Activated CD4-positive, alpha-beta T cell treated with anti-CD3 and anti-CD28 coated beads for 36 hours (primary cell): Measurements from ENCODE around the gene TTC28. TPM values are rescaled to one million over a fixed set of nuclear protein-coding genes. Genes with fewer than 3 reads are reported as not detected.

Experiments used
- ATAC-seq: fragments of 200-7000 bp; cut with Tn5 transposase; one replicate; pipeline ENCODE4 v1.10.0; 2021; ENCODE audit warnings: mild to moderate bottlenecking, moderate library complexity
- CTCF ChIA-PET: fragments of 350-600 bp; sonication (Branson Sonifier 250); formaldehyde crosslinking; loops from one replicate; lab custom pipeline; 2021; ENCODE audit warnings: antibody characterized with exemption; lab: Charles Lee
- POLR2A ChIA-PET: fragments of 350-600 bp; sonication (Branson Sonifier 250); formaldehyde crosslinking; loops from one replicate; lab custom pipeline; 2021; ENCODE audit warnings: antibody characterized with exemption, inconsistent platforms; lab: Charles Lee
- DNase-seq: peaks from one replicate; pipeline ENCODE4 v3.0.0-alpha.2; 2020
- H3K27ac Mint-ChIP-seq: one replicate; pipeline ENCODE4 v1.8.0; 2021; ENCODE audit warnings: mixed read lengths
- H3K27me3 Mint-ChIP-seq: one replicate; pipeline ENCODE4 v1.8.0; 2021; ENCODE audit warnings: mixed read lengths
- H3K36me3 Mint-ChIP-seq: one replicate; pipeline ENCODE4 v1.8.0; 2021; ENCODE audit warnings: low read depth, mixed read lengths
- H3K4me1 Mint-ChIP-seq: one replicate; pipeline ENCODE4 v1.8.0; 2021; ENCODE audit warnings: mixed read lengths
- H3K4me3 Mint-ChIP-seq: one replicate; pipeline ENCODE4 v1.8.0; 2021; ENCODE audit warnings: mild to moderate bottlenecking, moderate library complexity, mixed read lengths
- H3K9me3 Mint-ChIP-seq: one replicate; pipeline ENCODE4 v1.8.0; 2021; ENCODE audit warnings: low read depth, mixed read lengths
- intact Hi-C, 2 experiments: fragments of 100-400 bp; cut with DNase I in 1 of 2; cut with micrococcal nuclease in 1 of 2; formaldehyde crosslinking; loops; one replicate each; pipeline versions ENCODE4 v1.14.2 to v1.15.1; 2022 to 2024; cut with DNase I, micrococcal nuclease
- total RNA-seq, 2 experiments: library from RNA; stranded (reverse); gene quantifications; one replicate each; pipeline ENCODE4 v1.2.3, GENCODE V29; 2021

TTC28 gene
- total RNA-seq, 2 experiments from 2014 or later, result 1.0 to 1.4 TPM

DNA sequence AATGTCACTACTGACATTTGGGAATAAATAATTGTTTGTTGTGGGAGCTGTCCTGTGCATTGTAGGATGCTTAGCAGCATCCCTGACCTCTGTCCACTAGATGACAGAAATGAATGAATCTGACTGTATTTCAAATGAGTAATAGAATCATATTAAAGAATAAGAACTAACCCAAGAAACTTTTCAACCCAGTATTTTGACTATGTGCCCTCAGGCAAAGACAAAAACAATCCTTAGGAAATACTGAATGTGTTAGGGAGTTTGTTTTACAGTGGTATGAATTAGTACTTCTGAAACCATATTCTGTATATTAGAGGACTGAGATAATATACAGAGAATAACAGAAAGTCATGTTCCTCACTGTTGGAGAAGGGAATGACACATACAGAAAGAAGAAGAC lies 439.7 kb downstream of the TTC28 start:
- POLR2A ChIA-PET, result no interaction called here
- Mint-ChIP-seq H3K36me3 (no peaks in the 10 kb centered on the region), H3K27me3 (no peaks in the 10 kb centered on the region), H3K4me3 (no peak overlapping the region), H3K4me1 (no peaks in the 10 kb centered on the region), H3K27ac (no peak overlapping the region), H3K9me3 (no peaks in the 10 kb centered on the region)
- ATAC-seq (no peak), DNase-seq (no peak)
- CTCF ChIA-PET, result interaction anchor here (1.1 kb wide), 1 partner anchor 9 kb away, joined by 3 read pairs; no protein-coding TSS in a partner anchor
- intact Hi-C loops, result no loop called here

GRCh38 chr22:28237783-28238182 lies 441.9 kb downstream of the TTC28 start:
- intact Hi-C loops, result no loop called here
- no peaks in the 10 kb centered on the region for H3K36me3 Mint-ChIP-seq
- H3K27ac Mint-ChIP-seq, result no peak overlapping the region
- H3K4me3 Mint-ChIP-seq, result no peak overlapping the region
- ChIA-PET CTCF (no interaction called here), POLR2A (no interaction called here)
- H3K27me3 Mint-ChIP-seq, result no peaks in the 10 kb centered on the region
- no peak for ATAC-seq
- no peaks in the 10 kb centered on the region for H3K9me3 Mint-ChIP-seq
- no peaks in the 10 kb centered on the region for H3K4me1 Mint-ChIP-seq
- DNase-seq, result no peak

DNA sequence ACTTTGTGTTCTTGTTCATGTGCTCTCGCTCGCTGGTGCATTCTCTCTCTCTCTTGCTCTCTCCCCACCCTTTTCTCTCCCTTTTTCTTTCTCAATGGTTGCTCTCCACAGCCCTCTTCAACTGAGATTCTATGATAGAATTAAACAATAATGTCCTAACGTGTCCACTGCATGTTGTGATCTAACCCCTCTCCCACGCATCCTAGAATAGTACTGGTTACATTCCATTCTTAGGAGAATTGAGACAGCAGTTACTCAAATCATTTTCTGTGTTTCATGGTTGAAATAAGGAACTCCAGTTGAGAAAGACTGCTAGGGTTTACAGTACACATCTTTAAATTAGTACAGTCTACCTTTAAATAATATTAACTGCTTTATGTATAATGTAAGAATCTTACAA lies 442.5 kb downstream of the TTC28 start:
- H3K36me3 Mint-ChIP-seq, result no peaks in the 10 kb centered on the region
- H3K4me1 Mint-ChIP-seq, result no peaks in the 10 kb centered on the region
- no peak for ATAC-seq
- H3K27me3 Mint-ChIP-seq, result no peaks in the 10 kb centered on the region
- intact Hi-C loops, result no loop called here
- no peak for DNase-seq
- no peak overlapping the region for H3K27ac Mint-ChIP-seq
- no peak overlapping the region for H3K4me3 Mint-ChIP-seq
- no peaks in the 10 kb centered on the region for H3K9me3 Mint-ChIP-seq
- ChIA-PET POLR2A (no interaction called here), CTCF (no interaction called here)

- no peak for DNase-seq
- H3K9me3 Mint-ChIP-seq, result no peaks in the 10 kb centered on the region
- ATAC-seq, result no peak
- H3K27ac Mint-ChIP-seq, result no peak overlapping the region
- H3K27me3 Mint-ChIP-seq, result peaks cover 2% of the 10 kb centered on the region
- ChIA-PET POLR2A (no interaction called here), CTCF (interaction anchor here (0.6 kb wide), 1 partner anchor 202 kb away, joined by 3 read pairs; no protein-coding TSS in a partner anchor)
- intact Hi-C loops, result no loop called here
- no peaks in the 10 kb centered on the region for H3K4me1 Mint-ChIP-seq
- H3K4me3 Mint-ChIP-seq, result no peak overlapping the region
- H3K36me3 Mint-ChIP-seq, result no peaks in the 10 kb centered on the region
These were observed 447.4 kb downstream of the TTC28 start for GRCh38 chr22:28232204-28232603.

GRCh38 chr22:28231441-28231840 lies 448.2 kb downstream of the TTC28 start:
- CTCF ChIA-PET, result interaction anchor here (1.0 kb wide), 1 partner anchor 9 kb away, joined by 3 read pairs; no protein-coding TSS in a partner anchor
- H3K36me3 Mint-ChIP-seq, result no peaks in the 10 kb centered on the region

DNA sequence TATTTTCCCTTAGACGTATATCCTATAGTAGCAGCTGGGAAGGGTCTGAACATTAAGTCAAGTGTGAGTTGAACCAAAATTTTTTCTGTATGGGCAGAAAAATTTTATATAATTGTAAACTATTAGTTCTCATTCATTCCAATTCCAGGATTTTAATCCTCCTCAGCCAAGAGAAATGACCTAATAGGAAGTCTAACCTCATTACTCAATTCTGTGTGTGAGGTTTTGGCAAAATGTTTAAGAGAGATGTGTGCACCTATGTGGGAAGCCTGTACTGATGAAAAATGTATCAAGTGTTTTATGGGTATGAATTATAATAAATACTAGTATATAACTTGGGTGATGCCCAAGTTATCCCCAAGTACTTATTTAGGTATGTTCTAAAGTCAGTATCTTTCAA lies 449.0 kb downstream of the TTC28 start:
- Mint-ChIP-seq H3K27me3 (peaks cover 3% of the 10 kb centered on the region), H3K4me1 (no peaks in the 10 kb centered on the region), H3K27ac (no peak overlapping the region), H3K4me3 (no peak overlapping the region), H3K36me3 (no peaks in the 10 kb centered on the region), H3K9me3 (no peaks in the 10 kb centered on the region)
- DNase-seq (no peak), ATAC-seq (no peak)
- CTCF ChIA-PET, result no interaction called here
- POLR2A ChIA-PET, result no interaction called here
- intact Hi-C loops, result no loop called here

More at GRCh38 chr22:28231441-28231840, 448.2 kb downstream of the TTC28 start:
- ATAC-seq (no peak), DNase-seq (no peak)
- Mint-ChIP-seq H3K27ac (no peak overlapping the region), H3K9me3 (no peaks in the 10 kb centered on the region), H3K4me1 (no peaks in the 10 kb centered on the region), H3K4me3 (no peak overlapping the region), H3K27me3 (peaks cover 2% of the 10 kb centered on the region)
- POLR2A ChIA-PET, result no interaction called here
- intact Hi-C loops, result no loop called here

DNA sequence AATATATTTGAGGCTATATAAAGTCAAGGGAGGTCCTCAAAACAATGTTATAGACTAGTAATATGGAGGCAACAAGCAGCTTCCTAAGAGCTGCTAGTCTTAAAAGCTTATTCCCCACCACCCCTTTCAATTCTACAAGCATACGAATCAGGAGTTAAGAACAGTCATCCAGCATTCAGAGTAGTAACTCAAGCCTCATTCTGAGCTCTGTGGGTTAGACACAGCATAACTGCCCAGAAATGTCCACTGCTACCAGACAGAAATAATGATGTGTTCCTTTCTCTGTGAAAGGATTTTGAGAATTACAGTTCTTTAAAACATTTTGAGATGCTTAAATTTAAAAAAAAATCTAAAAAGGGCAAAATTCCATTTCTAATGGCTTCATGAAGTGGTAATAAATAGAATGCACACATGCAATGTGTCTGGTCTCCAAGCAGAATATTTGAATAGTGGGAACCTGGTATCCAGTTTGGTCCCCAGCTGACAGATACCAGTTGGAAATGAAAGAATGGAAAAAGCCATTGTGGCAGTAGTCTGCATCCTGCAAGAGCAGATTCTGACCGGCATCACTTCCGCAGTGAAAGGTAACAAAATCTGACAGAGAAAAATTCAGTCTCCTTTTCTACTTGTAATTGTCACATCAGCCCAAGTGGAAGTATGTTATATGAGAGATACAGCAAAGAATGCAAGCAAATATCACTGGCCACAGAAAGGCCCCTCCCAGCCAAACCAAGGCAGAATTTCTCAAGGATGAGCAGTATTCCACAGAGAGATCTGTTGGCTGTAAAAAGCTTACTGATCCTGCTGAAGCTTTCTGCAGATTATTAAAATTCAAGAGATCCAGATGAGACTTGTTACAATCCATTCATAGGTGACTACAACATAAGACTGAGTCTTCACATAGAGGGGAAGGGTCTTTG lies 449.8 kb downstream of the TTC28 start:
- H3K27ac Mint-ChIP-seq, result no peak overlapping the region
- H3K9me3 Mint-ChIP-seq, result no peaks in the 10 kb centered on the region
- no peaks in the 10 kb centered on the region for H3K36me3 Mint-ChIP-seq
- no peak for ATAC-seq
- H3K4me1 Mint-ChIP-seq, result no peaks in the 10 kb centered on the region
- ChIA-PET POLR2A (no interaction called here), CTCF (interaction anchor here (0.9 to 1.1 kb wide), 2 partner anchors 9 to 15 kb away, joined by 3 read pairs; no protein-coding TSS in a partner anchor)
- intact Hi-C loops, result no loop called here
- DNase-seq, result no peak
- no peak overlapping the region for H3K4me3 Mint-ChIP-seq
- H3K27me3 Mint-ChIP-seq, result peaks cover 4% of the 10 kb centered on the region

GRCh38 chr22:28223826-28224225 lies 455.8 kb downstream of the TTC28 start:
- DNase-seq, result no peak
- Mint-ChIP-seq H3K27me3 (peaks cover 4% of the 10 kb centered on the region), H3K4me3 (no peak overlapping the region), H3K9me3 (no peaks in the 10 kb centered on the region), H3K4me1 (no peaks in the 10 kb centered on the region), H3K27ac (no peak overlapping the region), H3K36me3 (no peaks in the 10 kb centered on the region)
- ATAC-seq, result no peak
- intact Hi-C loops, result no loop called here
- POLR2A ChIA-PET, result no interaction called here
- CTCF ChIA-PET, result interaction anchor here (1.0 kb wide), 1 partner anchor 21 kb away, joined by 3 read pairs; no protein-coding TSS in a partner anchor

DNA sequence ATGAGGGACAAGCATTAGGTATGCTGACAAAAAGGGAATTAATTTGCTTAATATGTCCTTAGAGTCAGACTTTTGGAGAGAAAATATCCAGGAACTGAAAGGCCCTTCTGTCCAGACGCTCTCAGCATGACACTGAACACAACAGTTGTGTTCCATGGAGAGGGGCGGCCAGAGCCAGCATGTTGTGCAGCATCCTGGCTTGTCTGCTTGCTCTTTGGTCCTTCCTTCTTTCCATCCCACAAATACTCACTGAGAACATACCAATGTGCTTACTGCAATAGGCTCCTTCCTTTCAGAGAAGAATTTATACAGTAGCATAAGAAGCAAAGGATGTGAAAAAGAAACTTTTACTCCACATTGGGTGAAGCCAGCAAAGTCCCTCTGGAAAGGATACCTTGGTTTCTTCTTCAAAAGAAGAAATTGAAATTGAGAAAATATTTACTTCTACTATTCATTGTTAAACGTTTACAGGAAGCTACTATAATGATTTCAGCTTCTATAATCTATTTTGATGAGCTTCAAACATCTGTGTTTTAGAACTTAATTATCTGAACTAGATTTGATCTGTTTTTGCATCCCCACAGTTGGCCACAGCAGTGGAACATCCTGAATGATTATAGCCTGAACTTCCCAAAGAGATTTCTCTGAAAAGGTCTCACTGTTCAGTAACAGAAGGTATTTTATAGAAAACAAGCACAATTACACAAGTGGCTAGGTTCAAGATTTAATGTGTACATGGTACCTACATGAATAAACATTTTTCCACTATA lies 456.5 kb downstream of the TTC28 start:
- no peak for ATAC-seq
- no peak overlapping the region for H3K27ac Mint-ChIP-seq
- CTCF ChIA-PET, result interaction anchor here (0.6 to 1.0 kb wide), 2 partner anchors 21 to 217 kb away, joined by 3 read pairs; no protein-coding TSS in a partner anchor
- no peaks in the 10 kb centered on the region for H3K9me3 Mint-ChIP-seq
- H3K4me1 Mint-ChIP-seq, result no peaks in the 10 kb centered on the region
- intact Hi-C loops, result no loop called here
- H3K36me3 Mint-ChIP-seq, result no peaks in the 10 kb centered on the region
- no peak overlapping the region for H3K4me3 Mint-ChIP-seq
- DNase-seq, result no peak
- POLR2A ChIA-PET, result no interaction called here
- H3K27me3 Mint-ChIP-seq, result peaks cover 4% of the 10 kb centered on the region

- Mint-ChIP-seq H3K27ac (no peak overlapping the region), H3K4me1 (no peaks in the 10 kb centered on the region), H3K27me3 (peaks cover 2% of the 10 kb centered on the region), H3K36me3 (no peaks in the 10 kb centered on the region), H3K4me3 (no peak overlapping the region), H3K9me3 (no peaks in the 10 kb centered on the region)
- intact Hi-C loops, result no loop called here
- POLR2A ChIA-PET, result no interaction called here
- CTCF ChIA-PET, result interaction anchor here (0.6 kb wide), 1 partner anchor 217 kb away, joined by 3 read pairs; no protein-coding TSS in a partner anchor
- ATAC-seq, result no peak
- no peak for DNase-seq
These were observed 457.1 kb downstream of the TTC28 start for GRCh38 chr22:28222571-28222970.

DNA sequence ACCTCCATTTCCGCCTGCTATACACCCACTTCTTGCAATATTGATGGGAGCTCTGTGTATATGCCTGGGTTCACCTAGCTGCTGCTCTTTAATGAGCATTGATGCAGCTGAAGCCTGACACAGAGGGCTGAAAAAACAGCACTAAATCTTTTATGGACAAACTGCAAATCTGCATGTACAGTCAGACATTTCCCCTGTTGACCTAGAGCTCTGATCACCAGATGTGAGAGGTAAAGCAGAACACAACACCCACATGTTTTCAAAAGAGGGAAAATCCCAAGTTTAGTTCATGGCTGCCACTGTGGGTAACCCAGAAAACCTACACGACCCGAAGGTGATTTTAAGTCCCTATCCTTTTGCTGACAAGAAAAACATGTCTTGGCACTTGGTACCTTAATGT lies 457.6 kb downstream of the TTC28 start:
- Mint-ChIP-seq H3K4me1 (no peaks in the 10 kb centered on the region), H3K36me3 (no peaks in the 10 kb centered on the region), H3K4me3 (no peak overlapping the region), H3K27me3 (peaks cover 2% of the 10 kb centered on the region), H3K27ac (no peak overlapping the region), H3K9me3 (no peaks in the 10 kb centered on the region)
- intact Hi-C loops, result no loop called here
- POLR2A ChIA-PET, result no interaction called here
- DNase-seq (no peak), ATAC-seq (no peak)
- CTCF ChIA-PET, result no interaction called here
